PFSK-1 (cell line): ENCODE measurements around the gene MC1R.

Source experiments
- FOXP2 ChIP-seq: optimal IDR thresholded peaks from 2 replicates; pipeline ENCODE3; 2011; ENCODE audit warnings: borderline replicate concordance, control low read depth, inconsistent platforms; ENCODE audit not compliant: insufficient read depth; ENCODE audit errors: extremely low read length, extremely low read depth
- POLR2AphosphoS5 ChIP-seq: IDR thresholded peaks from 2 replicates; pipeline ENCODE4 v1.6.1; 2012; ENCODE audit warnings: low read depth, mild to moderate bottlenecking, control low read depth, low read length, moderate library complexity
- SIN3A ChIP-seq: IDR thresholded peaks from 2 replicates; pipeline ENCODE4 v1.6.1; 2012; ENCODE audit warnings: mild to moderate bottlenecking, low read length, moderate library complexity, borderline replicate concordance; ENCODE audit not compliant: insufficient read depth
- TAF1 ChIP-seq: IDR thresholded peaks from 2 replicates; pipeline ENCODE4 v1.6.1; 2012; ENCODE audit warnings: low read length, control low read depth, borderline replicate concordance; ENCODE audit not compliant: insufficient read depth
- TF ChIP-seq, protein P1 (sequence below), 2 experiments: IDR thresholded peaks; 2 replicates each; pipeline versions ENCODE4 v1.6.1 to v1.8.0; 2011 to 2012; ENCODE audit warnings: low read depth in 2 of 2, low read length in 2 of 2, control low read depth in 1 of 2, inconsistent platforms in 1 of 2, mild to moderate bottlenecking in 1 of 2, moderate library complexity in 1 of 2; ENCODE audit not compliant: insufficient read depth in 1 of 2

Gene MC1R

DNA sequence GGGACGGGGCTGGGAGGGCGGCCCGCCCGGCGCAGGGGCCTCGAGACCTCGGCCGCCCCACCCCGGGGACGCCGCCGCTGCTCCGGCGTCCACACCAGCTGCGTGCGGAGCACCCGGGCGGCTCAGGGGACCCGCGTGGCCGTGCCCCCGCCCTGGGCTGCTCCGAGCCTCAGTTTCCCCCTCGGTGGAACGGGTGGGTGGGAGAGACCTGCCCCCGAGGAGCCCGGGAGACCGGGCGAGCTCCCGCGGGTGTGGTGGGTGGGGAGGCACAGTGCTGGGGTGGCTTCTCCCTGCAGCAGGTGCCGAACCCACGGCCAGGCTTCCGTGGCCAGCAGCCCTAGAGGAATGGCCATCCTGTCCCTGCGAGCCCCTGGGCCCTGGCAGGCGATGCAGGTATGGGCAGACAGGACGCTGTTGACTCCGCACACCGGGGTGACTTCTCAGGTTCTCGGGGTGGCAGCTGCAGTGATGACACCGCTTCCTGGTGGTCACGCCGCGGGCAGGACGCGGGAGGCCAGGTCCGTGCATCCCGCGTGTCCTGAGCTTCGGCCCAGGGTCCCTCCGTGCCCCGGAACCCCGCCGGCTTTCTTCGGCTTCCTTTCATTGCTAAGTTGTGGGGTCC lies 30.6 kb downstream of the MC1R start:
- TF ChIP-seq TAF1 (no peak), FOXP2 (no peak), POLR2AphosphoS5 (no peak), SIN3A (no peak)
- TF ChIP-seq, protein P1, sequence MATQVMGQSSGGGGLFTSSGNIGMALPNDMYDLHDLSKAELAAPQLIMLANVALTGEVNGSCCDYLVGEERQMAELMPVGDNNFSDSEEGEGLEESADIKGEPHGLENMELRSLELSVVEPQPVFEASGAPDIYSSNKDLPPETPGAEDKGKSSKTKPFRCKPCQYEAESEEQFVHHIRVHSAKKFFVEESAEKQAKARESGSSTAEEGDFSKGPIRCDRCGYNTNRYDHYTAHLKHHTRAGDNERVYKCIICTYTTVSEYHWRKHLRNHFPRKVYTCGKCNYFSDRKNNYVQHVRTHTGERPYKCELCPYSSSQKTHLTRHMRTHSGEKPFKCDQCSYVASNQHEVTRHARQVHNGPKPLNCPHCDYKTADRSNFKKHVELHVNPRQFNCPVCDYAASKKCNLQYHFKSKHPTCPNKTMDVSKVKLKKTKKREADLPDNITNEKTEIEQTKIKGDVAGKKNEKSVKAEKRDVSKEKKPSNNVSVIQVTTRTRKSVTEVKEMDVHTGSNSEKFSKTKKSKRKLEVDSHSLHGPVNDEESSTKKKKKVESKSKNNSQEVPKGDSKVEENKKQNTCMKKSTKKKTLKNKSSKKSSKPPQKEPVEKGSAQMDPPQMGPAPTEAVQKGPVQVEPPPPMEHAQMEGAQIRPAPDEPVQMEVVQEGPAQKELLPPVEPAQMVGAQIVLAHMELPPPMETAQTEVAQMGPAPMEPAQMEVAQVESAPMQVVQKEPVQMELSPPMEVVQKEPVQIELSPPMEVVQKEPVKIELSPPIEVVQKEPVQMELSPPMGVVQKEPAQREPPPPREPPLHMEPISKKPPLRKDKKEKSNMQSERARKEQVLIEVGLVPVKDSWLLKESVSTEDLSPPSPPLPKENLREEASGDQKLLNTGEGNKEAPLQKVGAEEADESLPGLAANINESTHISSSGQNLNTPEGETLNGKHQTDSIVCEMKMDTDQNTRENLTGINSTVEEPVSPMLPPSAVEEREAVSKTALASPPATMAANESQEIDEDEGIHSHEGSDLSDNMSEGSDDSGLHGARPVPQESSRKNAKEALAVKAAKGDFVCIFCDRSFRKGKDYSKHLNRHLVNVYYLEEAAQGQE (IDR thresholded peaks at IDR 0.05; ENCODE audit: insufficient read depth in 1 of 2, low read depth in 2 of 2, low read length in 2 of 2) = no peak

DNA sequence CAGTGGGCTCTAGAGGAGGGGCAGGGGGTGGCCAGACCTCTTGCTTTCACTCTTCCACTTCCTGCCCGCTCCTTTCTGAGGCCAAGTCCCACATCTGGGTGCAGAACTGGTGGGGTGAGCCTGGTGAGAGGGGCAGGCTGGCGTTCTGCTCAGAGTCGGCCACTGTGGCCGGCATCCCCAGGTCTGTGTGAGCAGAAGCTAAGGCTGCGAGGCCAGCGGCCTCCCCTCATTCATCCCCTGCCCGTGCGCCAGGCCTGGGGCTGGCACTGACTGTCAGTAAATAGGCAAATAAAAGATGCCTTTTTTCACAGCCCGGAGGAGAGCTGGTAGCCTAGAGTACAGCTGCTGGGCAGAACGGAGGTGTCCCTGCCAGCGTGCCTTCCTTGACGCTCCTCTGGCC lies 31.1 kb downstream of the MC1R start:
- no peak for TF ChIP-seq POLR2AphosphoS5
- no peak for TF ChIP-seq FOXP2
- no peak for TF ChIP-seq TAF1

DNA sequence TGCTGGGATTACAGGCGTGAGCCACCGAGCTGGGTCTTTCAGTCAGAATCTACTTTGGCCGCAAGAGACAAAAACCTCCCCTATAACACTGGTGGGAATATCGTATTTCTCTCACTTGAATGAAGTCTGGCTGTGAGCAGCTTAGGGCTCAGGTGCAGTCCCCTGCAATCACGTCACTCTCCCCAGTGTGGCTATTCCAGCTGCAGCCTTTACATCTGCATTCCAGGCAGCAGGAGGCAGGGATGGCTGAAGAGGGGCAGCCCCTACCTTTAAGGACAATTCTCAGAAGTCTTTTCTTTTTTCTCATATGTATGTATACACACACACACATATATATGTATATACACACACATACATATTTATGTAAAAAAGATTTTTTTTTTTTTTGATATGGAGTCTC lies 32.8 kb downstream of the MC1R start:
- TF ChIP-seq TAF1 = no peak

DNA sequence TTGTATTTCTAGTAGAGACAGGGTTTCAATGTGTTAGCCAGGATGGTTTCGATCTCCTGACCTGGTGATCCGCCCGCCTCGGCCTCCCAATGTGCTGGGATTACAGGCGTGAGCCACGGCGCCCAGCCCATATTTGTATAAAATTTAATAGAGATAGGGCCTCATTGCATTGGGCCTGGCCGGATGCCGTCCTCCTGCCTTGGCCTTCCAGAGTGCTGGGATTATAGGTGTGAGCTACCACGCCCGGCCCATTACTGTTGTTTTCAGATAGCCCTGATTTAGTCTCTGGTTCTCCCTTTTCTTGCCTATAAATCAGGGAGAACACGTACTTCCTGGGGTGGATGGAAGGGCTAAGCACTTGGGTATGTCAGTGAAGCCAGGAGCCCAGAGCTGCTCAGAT lies 33.4 kb downstream of the MC1R start:
- no peak for TF ChIP-seq TAF1
- TF ChIP-seq FOXP2 = no peak
- TF ChIP-seq POLR2AphosphoS5 = no peak
- TF ChIP-seq SIN3A = no peak
- TF ChIP-seq, protein P1 (IDR thresholded peaks at IDR 0.05; ENCODE audit: insufficient read depth in 1 of 2, low read depth in 2 of 2, low read length in 2 of 2) = no peak

DNA sequence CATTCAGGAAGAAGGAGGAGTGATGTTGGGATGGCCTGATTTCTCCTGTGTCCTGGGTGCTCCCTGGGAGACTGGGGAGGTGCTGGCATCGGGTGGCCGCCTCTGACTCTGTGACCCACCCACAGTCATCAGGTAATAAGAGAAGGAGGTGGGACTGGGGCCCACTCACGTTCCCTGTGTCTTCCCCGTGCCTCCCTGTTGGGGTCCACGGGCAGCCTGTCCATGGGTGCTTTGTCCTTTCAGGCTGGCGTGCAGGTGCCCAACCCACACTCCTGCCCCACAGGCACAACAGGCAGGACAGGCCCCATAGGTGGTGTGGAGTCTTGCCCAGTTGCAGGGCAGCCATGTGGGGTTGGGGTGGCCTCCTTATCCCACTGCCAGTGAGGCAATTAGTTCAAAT lies 33.9 kb downstream of the MC1R start:
- TF ChIP-seq FOXP2 (no peak), SIN3A (no peak), TAF1 (no peak), POLR2AphosphoS5 (no peak)
- TF ChIP-seq, protein P1 (IDR thresholded peaks at IDR 0.05; ENCODE audit: insufficient read depth in 1 of 2, low read depth in 2 of 2, low read length in 2 of 2) = no peak

DNA sequence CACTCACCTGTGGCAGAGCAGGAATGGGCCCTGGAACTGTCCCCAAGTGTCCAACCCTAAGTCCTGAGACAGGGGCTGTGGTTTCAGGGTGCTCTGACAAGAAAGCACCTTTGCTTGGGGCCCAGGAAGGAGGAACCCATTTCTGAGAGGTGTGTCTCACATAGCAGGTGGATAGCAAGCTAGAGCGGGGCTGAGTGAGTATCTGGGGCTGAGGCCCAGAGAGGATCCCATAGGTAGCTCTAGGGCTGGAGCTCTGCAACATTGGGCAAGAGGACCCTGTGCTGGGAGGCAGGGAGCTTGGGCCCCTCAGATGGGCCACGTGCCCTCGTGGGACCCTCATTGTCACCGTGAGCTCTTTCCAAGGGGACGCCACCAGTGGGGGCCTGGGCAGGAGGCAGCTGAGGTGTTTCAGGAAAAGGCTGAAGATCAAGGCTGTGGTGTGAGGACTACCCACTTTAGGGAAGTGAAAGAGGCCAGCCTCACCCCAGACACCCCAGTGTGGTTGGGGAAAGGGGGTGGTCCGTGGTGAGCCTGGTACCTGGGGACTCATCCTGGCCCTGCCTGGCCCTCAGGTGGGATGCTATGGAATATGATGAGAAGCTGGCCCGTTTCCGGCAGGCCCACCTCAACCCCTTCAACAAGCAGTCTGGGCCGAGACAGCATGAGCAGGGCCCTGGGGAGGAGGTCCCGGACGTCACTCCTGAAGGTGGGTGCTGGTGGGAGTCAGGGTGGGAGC lies 35.2 kb downstream of the MC1R start:
- no peak for TF ChIP-seq SIN3A
- no peak for TF ChIP-seq FOXP2
- TF ChIP-seq POLR2AphosphoS5 = no peak
- TF ChIP-seq, protein P1 (IDR thresholded peaks at IDR 0.05; ENCODE audit: insufficient read depth in 1 of 2, low read depth in 2 of 2, low read length in 2 of 2) = no peak
- TF ChIP-seq TAF1 = no peak
